AG09319 (cell line): ENCODE measurements around the gene BOD1L1.

Experiments
- DNase-seq: peaks from one replicate; pipeline ENCODE4 v3.0.0-alpha.2; 2010; ENCODE audit warnings: low read depth; ENCODE audit errors: extremely low read depth
- TF ChIP-seq, protein P1 (sequence below): IDR thresholded peaks from 2 replicates; pipeline ENCODE4 v1.5.1; 2011; ENCODE audit warnings: low read depth, mild to moderate bottlenecking, inconsistent platforms, low read length, moderate library complexity

The BOD1L1 gene

DNA sequence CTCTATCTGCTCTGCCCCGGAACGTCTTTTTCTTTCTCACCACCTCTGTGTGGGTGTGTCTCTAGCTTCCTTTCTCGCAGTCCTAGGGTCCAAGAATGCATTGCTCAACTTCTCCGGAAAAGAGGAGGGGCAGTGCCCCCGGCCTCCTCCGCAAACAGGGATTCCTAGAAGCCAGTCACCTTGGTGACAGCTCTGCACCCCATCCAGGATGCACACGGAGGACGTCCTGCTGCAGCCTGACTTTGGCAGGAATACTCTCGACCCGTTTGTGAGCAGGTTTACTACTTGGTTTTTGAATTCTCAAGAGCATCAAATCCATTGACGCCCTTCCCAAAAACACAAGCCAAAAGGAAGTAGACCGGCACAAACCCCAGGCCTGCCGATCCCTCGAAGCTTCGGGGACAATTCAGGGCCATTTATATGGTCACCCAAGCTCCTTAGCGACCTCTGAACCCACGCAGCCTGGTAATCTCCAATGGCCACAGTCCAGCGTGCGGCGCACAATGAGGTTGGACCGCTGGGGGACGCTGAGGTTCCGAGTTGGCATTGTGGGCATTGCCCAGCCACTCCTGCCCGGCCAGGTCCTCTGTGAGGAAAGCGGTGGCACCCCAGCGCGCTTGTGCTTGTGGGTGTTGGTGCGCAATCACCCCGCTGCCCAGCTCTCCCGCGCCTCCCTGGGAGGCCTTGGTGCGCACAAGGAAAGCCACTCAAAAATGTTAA lies 93.0 kb downstream of the BOD1L1 start:
- DNase-seq, result no peak
- TF ChIP-seq, protein P1, sequence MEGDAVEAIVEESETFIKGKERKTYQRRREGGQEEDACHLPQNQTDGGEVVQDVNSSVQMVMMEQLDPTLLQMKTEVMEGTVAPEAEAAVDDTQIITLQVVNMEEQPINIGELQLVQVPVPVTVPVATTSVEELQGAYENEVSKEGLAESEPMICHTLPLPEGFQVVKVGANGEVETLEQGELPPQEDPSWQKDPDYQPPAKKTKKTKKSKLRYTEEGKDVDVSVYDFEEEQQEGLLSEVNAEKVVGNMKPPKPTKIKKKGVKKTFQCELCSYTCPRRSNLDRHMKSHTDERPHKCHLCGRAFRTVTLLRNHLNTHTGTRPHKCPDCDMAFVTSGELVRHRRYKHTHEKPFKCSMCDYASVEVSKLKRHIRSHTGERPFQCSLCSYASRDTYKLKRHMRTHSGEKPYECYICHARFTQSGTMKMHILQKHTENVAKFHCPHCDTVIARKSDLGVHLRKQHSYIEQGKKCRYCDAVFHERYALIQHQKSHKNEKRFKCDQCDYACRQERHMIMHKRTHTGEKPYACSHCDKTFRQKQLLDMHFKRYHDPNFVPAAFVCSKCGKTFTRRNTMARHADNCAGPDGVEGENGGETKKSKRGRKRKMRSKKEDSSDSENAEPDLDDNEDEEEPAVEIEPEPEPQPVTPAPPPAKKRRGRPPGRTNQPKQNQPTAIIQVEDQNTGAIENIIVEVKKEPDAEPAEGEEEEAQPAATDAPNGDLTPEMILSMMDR, result no peak

DNA sequence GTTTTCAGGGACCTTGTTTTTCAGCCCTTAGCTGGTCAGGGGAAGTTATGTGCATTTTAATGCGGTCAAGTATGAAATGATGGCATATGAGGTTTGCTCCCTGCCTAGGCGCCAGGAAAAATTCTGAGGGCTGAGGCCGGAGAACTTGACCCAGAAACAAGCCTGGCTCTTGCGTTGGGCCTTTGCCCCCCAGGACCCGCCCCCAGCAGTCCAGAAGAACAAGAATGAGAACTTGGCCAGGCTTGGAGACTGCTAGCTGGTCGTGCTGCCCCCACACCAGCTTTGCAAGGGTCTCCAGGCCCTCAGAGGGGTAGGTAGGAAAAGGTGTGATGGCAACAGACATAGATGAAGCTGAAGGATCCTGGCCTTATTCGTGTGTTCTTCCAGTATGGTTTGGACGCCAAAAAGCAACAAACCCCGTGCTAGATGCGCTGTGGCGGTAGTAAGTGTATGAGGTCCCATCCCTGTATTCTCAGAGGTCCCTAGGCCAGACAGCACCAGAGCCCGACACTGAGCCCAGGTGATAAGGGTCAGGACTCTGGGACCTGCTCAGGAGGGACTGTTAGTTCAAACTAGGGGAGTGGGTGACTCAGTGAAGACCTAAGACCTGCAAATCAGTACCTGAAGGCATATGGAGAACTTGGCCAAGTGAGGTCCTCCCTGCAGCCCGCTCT lies 93.7 kb downstream of the BOD1L1 start:
- TF ChIP-seq, protein P1, result no peak
- no peak for DNase-seq

GRCh38 chr4:13531625-13531998 lies 95.9 kb downstream of the BOD1L1 start:
- DNase-seq, result no peak
- TF ChIP-seq, protein P1, result no peak

- TF ChIP-seq, protein P1, result no peak
- DNase-seq, result no peak
Observed at GRCh38 chr4:13530823-13531624, 96.5 kb downstream of the BOD1L1 start.

- DNase-seq, result no peak
- TF ChIP-seq, protein P1, result no peak
Observed at GRCh38 chr4:13529128-13529919, 98.2 kb downstream of the BOD1L1 start.

- no peak for DNase-seq
- TF ChIP-seq, protein P1, result no peak
Observed at GRCh38 chr4:13528821-13529127, 98.8 kb downstream of the BOD1L1 start.
